ENCODE measurements around the gene RPL41.
"Not testable (repeated sequence)": the region's sequence is repeated elsewhere in the genome, so short reads cannot be mapped to it uniquely, and the experiment has no call there.

The RPL41 gene

DNA sequence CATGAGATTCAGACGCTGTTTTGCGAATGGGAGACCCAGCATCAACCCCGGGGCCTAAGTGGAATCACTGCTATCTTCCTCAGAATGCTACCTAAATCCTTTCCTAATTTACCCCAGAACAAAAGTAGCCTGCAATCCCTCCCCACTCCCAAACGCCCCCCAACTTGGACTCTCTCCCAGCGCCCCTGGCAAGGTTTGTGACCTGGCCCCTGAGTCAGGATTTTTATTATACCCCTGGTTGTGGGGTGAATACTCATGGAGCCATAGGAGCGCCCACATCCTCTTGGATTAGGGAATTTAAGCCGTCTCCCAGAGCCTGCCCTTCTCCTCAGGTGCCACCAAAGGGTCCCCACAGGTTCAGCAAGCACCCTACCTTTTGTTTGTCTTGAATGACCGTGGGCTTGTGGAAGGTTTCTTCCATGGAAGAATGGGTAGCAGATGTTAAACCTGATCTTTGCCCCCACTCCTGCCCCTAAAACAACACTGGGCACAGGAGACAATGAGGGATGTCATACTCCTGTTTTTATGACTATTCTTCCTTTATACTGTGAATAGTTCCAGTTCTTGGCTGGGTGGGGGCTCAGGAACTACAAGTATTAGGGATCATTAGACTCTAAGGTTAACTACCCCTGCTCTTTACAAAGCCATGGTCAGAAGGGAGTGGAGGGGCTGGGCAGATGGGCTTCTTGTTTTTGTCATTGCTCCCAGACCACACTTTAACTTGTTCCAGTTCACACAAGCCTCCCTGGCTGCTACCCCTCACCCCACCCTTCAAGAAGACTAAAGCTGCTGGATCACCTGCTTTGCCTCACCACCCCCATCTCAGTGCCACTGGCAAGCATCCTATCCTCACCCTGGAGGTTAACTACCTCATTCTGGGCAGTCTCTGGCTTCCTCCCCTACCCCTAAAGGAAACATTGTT is 36.6 kb downstream of the RPL41 start:
- no peaks in the 10 kb centered on the region for H3K27me3 ChIP-seq (ENCODE audit: control insufficient read depth, insufficient read depth, low read length)
- H3K9ac ChIP-seq (ENCODE audit: low read length), result peak overlapping the region; percentile 88
- peaks cover 19% of the 10 kb centered on the region for H3K4me1 ChIP-seq (ENCODE audit: control insufficient read depth, insufficient read depth, low read length)
- H3K36me3 ChIP-seq (ENCODE audit: control insufficient read depth, insufficient read depth, low read length), result no peaks in the 10 kb centered on the region
- peak overlapping the region; percentile 78 for H3K4me3 ChIP-seq (ENCODE audit: low read length)
- H3K9me3 ChIP-seq (ENCODE audit: control insufficient read depth, low read length), result no peaks in the 10 kb centered on the region

DNA sequence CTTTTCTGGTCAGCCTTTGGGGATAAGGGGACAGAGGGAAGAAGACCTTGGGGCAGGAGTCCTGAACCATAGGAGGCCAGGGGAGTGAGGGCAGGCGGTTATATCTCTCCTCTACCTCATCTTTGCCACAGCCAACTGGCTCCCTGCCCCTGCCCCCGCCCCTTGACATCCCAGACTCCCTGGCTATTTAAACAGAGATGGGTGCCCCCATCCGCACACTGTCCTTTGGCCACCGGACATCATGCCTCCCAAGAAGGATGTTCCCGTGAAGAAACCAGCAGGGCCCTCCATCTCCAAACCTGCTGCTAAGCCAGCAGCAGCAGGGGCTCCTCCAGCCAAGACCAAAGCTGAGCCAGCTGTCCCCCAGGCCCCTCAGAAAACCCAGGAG is 37.2 kb downstream of the RPL41 start:
- Histone ChIP-seq H3K9ac (ENCODE audit: low read length) (no peak overlapping the region), H3K27me3 (ENCODE audit: control insufficient read depth, insufficient read depth, low read length) (no peaks in the 10 kb centered on the region), H3K4me3 (ENCODE audit: low read length) (no peak overlapping the region), H3K9me3 (ENCODE audit: control insufficient read depth, low read length) (no peaks in the 10 kb centered on the region), H3K36me3 (ENCODE audit: control insufficient read depth, insufficient read depth, low read length) (no peaks in the 10 kb centered on the region), H3K4me1 (ENCODE audit: control insufficient read depth, insufficient read depth, low read length) (peaks cover 19% of the 10 kb centered on the region)

DNA sequence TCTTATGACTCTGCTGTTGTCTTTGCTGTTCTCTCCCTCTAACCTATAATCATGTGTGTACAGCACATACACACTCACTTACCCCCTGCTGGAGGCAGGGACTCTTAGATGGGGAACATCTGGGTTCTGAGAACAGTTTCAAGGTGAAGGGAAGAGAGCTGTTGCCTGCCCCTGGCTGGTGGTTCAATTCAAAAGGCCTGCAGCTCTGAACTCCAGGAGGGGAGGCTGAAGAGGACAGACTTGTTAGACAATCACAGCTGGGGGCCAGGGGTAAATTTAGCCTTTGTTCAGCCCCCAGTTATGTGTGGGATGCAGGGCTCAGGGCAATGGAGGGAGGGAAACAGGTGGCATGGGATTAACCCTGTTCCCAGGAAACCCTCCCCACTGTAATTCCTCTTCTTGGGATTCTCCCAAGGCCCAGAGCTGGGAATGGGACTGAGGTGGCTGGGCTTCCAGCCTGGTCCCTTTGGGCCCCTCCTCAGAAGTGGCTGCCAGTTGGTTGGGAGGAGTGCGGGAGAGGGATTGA is 37.9 kb downstream of the RPL41 start:
- peaks cover 2% of the 10 kb centered on the region for H3K36me3 ChIP-seq (ENCODE audit: control insufficient read depth, insufficient read depth, low read length)
- H3K4me3 ChIP-seq (ENCODE audit: low read length), result no peak overlapping the region
- H3K9me3 ChIP-seq (ENCODE audit: control insufficient read depth, low read length), result no peaks in the 10 kb centered on the region
- H3K27me3 ChIP-seq (ENCODE audit: control insufficient read depth, insufficient read depth, low read length), result no peaks in the 10 kb centered on the region
- H3K9ac ChIP-seq (ENCODE audit: low read length), result no peak overlapping the region
- H3K4me1 ChIP-seq (ENCODE audit: control insufficient read depth, insufficient read depth, low read length), result peaks cover 19% of the 10 kb centered on the region

DNA sequence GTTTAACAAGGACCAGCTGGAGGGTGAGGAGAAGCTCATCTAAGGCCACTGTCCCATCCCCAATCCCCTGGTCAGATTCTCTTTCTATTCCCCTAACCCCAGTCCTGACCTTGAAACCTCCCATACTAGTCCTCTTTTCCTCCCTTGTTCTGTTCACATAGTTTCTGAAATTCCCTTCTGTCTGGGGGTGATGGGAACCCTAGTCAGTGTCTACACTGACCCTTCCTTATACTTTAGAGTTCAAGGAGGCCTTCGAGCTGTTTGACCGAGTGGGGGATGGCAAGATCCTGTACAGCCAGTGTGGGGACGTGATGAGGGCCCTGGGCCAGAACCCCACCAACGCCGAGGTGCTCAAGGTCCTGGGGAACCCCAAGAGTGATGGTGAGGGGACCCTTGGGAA is 38.4 kb downstream of the RPL41 start:
- no peaks in the 10 kb centered on the region for H3K27me3 ChIP-seq (ENCODE audit: control insufficient read depth, insufficient read depth, low read length)
- H3K9me3 ChIP-seq (ENCODE audit: control insufficient read depth, low read length), result no peaks in the 10 kb centered on the region
- peaks cover 23% of the 10 kb centered on the region for H3K4me1 ChIP-seq (ENCODE audit: control insufficient read depth, insufficient read depth, low read length)
- H3K9ac ChIP-seq (ENCODE audit: low read length), result no peak overlapping the region
- no peak overlapping the region for H3K4me3 ChIP-seq (ENCODE audit: low read length)
- peaks cover 7% of the 10 kb centered on the region for H3K36me3 ChIP-seq (ENCODE audit: control insufficient read depth, insufficient read depth, low read length)

DNA sequence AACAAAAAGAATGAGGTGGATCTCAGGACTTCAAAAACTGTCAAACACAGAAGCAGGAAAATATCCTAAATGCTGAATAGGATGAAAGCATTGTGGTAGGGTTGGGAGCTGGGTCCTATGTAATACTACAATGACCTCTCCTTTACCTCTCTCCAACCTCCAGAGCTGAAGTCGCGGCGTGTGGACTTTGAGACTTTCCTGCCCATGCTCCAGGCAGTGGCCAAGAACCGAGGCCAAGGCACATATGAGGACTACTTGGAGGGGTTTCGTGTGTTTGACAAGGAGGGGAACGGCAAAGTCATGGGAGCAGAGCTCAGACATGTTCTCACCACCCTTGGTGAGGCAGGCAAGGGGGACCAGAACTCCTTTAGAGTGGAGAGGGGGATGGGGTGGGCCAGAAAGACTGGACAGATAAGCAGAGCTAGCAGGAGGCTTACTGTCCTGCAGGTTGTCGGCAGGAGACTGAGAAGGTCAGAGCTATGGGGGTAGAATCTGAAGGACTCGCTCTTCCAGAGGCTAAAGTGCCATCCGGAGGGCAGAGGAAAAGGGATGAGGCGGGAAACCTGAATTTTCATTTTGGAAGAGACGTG is 38.9 kb downstream of the RPL41 start:
- peaks cover 12% of the 10 kb centered on the region for H3K36me3 ChIP-seq (ENCODE audit: control insufficient read depth, insufficient read depth, low read length)
- no peaks in the 10 kb centered on the region for H3K27me3 ChIP-seq (ENCODE audit: control insufficient read depth, insufficient read depth, low read length)
- H3K9ac ChIP-seq (ENCODE audit: low read length), result no peak overlapping the region
- no peak overlapping the region for H3K4me3 ChIP-seq (ENCODE audit: low read length)
- peaks cover 28% of the 10 kb centered on the region for H3K4me1 ChIP-seq (ENCODE audit: control insufficient read depth, insufficient read depth, low read length)
- no peaks in the 10 kb centered on the region for H3K9me3 ChIP-seq (ENCODE audit: control insufficient read depth, low read length)

DNA sequence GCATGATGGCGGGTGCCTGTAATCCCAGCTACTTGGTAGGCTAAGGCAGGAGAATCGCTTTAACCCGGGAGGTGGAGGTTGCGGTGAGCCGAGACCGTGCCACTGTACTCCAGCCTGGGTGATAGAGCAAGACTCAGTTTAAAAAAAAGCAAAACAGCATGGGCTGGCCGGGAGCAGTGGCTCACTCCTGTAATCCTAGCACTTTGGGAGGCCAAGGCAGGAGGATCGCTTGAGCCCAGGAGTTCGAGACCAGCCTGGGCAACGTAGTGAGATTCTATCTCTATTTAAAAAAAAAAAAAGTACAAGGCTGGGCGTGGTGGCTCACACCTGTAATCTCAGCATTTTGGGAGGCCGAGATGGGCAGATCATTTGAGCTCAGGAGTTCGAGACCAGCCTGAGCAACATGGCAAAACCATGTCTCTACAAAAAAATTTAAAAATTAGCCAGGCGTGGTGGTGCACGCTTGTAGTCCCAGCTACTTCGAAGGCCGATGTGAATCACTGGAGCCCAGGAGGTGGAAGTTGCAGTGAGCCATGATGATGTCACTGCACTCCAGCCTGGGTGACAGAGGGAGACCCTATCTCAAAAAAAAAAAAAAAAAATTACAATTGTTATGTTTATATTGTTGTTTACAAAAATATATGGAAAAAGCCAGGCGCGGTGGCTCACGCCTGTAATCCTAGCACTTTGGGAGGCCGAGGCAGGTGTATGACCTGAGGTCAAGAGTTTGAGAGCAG is 40.2 kb downstream of the RPL41 start:
- Histone ChIP-seq H3K36me3 (ENCODE audit: control insufficient read depth, insufficient read depth, low read length) (peaks cover 25% of the 10 kb centered on the region), H3K4me1 (ENCODE audit: control insufficient read depth, insufficient read depth, low read length) (peaks cover 36% of the 10 kb centered on the region), H3K9ac (ENCODE audit: low read length) (peak overlapping the region; percentile 78)
- not testable (repeated sequence) for H3K4me3 ChIP-seq (ENCODE audit: low read length); H3K9me3 ChIP-seq (ENCODE audit: control insufficient read depth, low read length); H3K27me3 ChIP-seq (ENCODE audit: control insufficient read depth, insufficient read depth, low read length)

DNA sequence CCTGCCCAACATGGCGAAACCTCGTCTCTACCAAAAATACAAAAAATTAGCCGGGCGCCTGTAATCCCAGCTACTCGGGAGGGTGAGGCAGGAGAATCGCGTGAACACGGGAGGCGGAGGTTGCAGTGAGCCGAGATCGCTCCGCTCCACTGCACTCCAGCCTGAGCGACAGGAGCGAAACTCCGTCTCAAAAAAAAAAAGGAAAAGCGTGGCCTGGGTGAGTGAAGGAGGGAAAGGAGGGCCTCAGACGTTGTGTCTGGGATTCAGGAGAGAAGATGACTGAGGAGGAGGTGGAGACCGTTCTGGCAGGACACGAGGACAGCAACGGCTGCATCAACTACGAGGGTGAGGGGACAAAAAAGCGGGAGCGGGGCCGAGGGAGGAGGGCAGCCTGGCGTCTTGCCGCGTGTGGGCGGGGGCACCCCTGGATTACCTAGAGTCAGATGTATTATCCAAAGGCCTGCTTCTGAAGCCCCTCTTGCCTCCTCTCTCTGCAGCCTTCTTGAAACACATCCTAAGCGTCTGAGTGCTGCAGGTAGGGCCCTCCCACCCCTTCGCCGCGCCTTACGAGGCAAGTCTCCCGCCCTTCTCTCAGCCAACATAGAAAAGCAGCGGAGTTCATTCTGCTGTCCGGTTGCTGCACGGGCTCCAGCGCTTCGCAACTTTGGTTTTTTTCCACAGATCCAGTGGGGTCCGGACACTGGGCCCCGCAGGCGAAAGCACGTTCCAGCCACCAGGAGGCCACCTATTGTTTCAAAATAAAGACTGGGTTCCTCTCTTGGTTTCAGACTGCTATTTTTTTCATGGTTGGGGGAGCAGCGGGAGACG is 41.0 kb downstream of the RPL41 start:
- peaks cover 29% of the 10 kb centered on the region for H3K36me3 ChIP-seq (ENCODE audit: control insufficient read depth, insufficient read depth, low read length)
- no peaks in the 10 kb centered on the region for H3K27me3 ChIP-seq (ENCODE audit: control insufficient read depth, insufficient read depth, low read length)
- no peaks in the 10 kb centered on the region for H3K9me3 ChIP-seq (ENCODE audit: control insufficient read depth, low read length)
- H3K4me3 ChIP-seq (ENCODE audit: low read length), result peak overlapping the region; percentile 49
- peak overlapping the region; percentile 78 for H3K9ac ChIP-seq (ENCODE audit: low read length)
- peaks cover 33% of the 10 kb centered on the region for H3K4me1 ChIP-seq (ENCODE audit: control insufficient read depth, insufficient read depth, low read length)

DNA sequence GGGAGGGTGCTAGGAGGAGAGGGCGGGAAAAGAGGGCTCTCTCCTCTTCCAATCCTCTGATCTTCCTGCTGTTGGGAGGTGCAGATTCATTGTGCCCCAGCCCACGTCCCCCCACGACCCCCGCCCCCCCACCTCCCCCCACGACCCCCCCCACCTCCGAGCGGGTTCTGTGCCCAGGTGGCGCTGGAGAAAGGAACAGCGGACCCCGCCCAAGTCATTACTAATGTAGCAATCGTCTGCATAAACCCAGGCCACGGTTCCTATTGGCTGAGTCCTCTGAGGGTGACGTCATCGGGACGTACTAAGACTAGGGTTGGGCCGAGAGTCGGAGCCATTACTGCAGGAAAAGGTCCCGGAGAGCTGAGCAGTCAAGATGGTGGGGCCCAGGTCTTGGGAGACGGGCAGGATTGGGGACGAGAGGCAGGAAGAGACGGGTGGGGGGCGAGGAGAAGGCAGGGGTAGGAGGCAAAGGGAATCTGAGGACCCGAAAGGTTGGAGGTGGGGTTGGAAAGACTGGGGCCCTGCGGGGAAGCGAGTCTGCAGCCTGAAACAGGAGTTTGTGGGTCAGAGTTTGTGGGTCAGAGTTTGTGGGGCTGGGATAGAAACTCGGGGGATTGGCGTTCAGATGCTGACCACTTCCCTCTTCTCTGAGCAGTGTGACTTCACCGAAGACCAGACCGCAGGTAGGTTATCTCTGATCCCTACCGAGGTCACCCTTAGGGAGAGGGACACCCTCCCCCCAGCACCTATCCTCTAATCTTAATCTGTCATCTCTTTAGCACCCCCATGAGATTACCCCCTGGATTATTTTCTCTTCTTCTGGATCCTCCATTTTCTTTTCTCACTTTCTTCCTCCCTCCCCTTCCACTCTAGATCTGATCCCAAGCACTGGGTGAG is 41.8 kb downstream of the RPL41 start, which contains the start of gene MYL6:
MYL6 (plus strand) TSS at position 331 of the 897 bp plus-strand sequence; CDS start at position 374, 43 bp downstream.
- Histone ChIP-seq H3K4me3 (ENCODE audit: low read length) (peak within 1 kb of the TSS; percentile 95), H3K9me3 (ENCODE audit: control insufficient read depth, low read length) (no peaks in the 10 kb centered on the region), H3K4me1 (ENCODE audit: control insufficient read depth, insufficient read depth, low read length) (peaks cover 27% of the 10 kb centered on the region), H3K36me3 (ENCODE audit: control insufficient read depth, insufficient read depth, low read length) (peaks cover 29% of the 10 kb centered on the region), H3K9ac (ENCODE audit: low read length) (peak within 1 kb of the TSS; percentile 100), H3K27me3 (ENCODE audit: control insufficient read depth, insufficient read depth, low read length) (no peaks in the 10 kb centered on the region)

DNA sequence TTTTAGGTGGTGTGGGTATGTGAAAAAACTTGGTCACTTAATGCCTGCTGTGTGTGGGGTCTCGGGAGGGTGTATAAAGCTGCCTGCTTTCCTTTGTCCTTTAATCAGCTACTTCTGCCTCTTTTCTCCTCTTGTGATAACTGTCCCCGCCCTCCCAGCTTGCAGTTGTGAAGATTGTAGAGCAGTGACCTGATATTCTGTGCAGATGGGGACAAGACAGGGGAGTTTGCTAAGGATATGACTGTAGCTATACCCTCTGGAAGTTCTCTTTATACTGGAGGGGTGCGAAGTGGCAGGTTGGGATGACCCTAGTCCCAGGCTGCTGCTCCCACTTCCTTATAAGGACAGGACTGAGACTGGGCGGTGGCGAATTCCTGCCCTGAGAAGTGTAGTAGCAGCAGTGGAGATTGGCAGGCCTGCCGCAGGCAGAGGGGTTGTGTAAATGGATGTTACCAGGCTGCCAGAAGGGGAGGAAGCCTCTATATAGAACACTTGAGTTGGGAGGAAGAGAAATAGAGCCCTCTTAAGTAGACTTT is 42.6 kb downstream of the RPL41 start:
- Histone ChIP-seq H3K9me3 (ENCODE audit: control insufficient read depth, low read length) (no peaks in the 10 kb centered on the region), H3K4me3 (ENCODE audit: low read length) (peak overlapping the region; percentile 95), H3K27me3 (ENCODE audit: control insufficient read depth, insufficient read depth, low read length) (no peaks in the 10 kb centered on the region), H3K9ac (ENCODE audit: low read length) (peak overlapping the region; percentile 100), H3K4me1 (ENCODE audit: control insufficient read depth, insufficient read depth, low read length) (peaks cover 27% of the 10 kb centered on the region), H3K36me3 (ENCODE audit: control insufficient read depth, insufficient read depth, low read length) (peaks cover 29% of the 10 kb centered on the region)

DNA sequence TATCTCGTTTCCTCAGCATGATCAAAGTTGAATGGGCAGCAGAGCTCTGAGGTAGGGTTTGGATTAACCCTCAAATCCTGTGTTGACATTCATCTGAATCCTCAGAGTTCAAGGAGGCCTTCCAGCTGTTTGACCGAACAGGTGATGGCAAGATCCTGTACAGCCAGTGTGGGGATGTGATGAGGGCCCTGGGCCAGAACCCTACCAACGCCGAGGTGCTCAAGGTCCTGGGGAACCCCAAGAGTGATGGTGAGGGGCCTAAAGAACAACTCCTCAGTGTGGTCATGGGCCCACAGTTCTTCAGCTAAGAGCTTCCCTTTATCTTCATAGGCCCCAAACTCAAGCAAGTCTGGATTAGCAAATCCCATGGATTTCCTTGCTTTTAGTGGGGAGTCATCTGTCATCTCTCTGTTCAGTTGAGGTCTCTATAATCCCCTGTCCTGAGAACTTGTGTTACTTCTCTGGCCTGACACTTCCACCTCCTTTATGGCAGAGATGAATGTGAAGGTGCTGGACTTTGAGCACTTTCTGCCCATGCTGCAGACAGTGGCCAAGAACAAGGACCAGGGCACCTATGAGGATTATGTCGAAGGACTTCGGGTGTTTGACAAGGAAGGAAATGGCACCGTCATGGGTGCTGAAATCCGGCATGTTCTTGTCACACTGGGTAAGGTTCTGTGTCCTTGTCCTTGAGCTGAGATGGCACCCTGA is 43.2 kb downstream of the RPL41 start:
- Histone ChIP-seq H3K36me3 (ENCODE audit: control insufficient read depth, insufficient read depth, low read length) (peaks cover 29% of the 10 kb centered on the region), H3K4me3 (ENCODE audit: low read length) (peak overlapping the region; percentile 95), H3K9ac (ENCODE audit: low read length) (peak overlapping the region; percentile 100), H3K4me1 (ENCODE audit: control insufficient read depth, insufficient read depth, low read length) (peaks cover 27% of the 10 kb centered on the region), H3K27me3 (ENCODE audit: control insufficient read depth, insufficient read depth, low read length) (no peaks in the 10 kb centered on the region), H3K9me3 (ENCODE audit: control insufficient read depth, low read length) (no peaks in the 10 kb centered on the region)
